Aorta (tissue), 5 donors: ENCODE data around the gene PRKCZ. TPM values are rescaled to one million over a fixed set of nuclear protein-coding genes. Genes with fewer than 3 reads are reported as not detected.

Experiments used
- ATAC-seq: fragments of 200-7000 bp; cut with Tn5 transposase; one replicate; pipeline ENCODE4 v1.9.1; 2022; ENCODE audit warnings: moderate library complexity; ENCODE audit not compliant: low FRiP score
- DNase-seq, 2 donors: peaks; one replicate each; pipeline ENCODE4 v3.0.0-alpha.2; 2020
- H3K27ac ChIP-seq, 2 donors: one replicate each; pipeline ENCODE4 v1.5.1; 2013; ENCODE audit warnings: low read length in 2 of 2, mild to moderate bottlenecking in 2 of 2, moderate library complexity in 2 of 2, control low read depth in 1 of 2, inconsistent platforms in 1 of 2, low read depth in 1 of 2
- H3K27me3 ChIP-seq, 2 donors: one replicate each; pipeline ENCODE4 v1.6.1; 2013; ENCODE audit warnings: control low read depth in 1 of 2, low read length in 1 of 2, mild to moderate bottlenecking in 1 of 2, moderate library complexity in 1 of 2; ENCODE audit not compliant: insufficient read depth in 2 of 2, control insufficient read depth in 1 of 2
- H3K36me3 ChIP-seq, 2 donors: one replicate each; pipeline ENCODE4 v1.6.1; 2013; ENCODE audit warnings: control low read depth in 1 of 2, low read length in 1 of 2, mild to moderate bottlenecking in 1 of 2; ENCODE audit not compliant: insufficient read depth in 2 of 2, control insufficient read depth in 1 of 2
- H3K4me1 ChIP-seq, 2 donors: one replicate each; pipeline ENCODE4 v1.6.1; 2013; ENCODE audit warnings: low read length in 2 of 2, control low read depth in 1 of 2, mild to moderate bottlenecking in 1 of 2, moderate library complexity in 1 of 2; ENCODE audit not compliant: insufficient read depth in 2 of 2, control insufficient read depth in 1 of 2
- H3K4me3 ChIP-seq, 2 donors: one replicate each; pipeline ENCODE4 v1.5.1; 2013; ENCODE audit warnings: low read length in 2 of 2, control low read depth in 1 of 2, mild to moderate bottlenecking in 1 of 2
- H3K9me3 ChIP-seq: one replicate; pipeline ENCODE4 v1.6.1; 2013; ENCODE audit warnings: mild to moderate bottlenecking, low read length; ENCODE audit not compliant: control insufficient read depth
- WGBS, 2 donors: extraction: QIAGEN DNeasy Blood & Tissue Kit; methylation state at CpG; one replicate each; pipeline ENCODE4 v1.1.7; 2013; 5-methylcytosine and 5-hydroxymethylcytosine counted together
- intact Hi-C, 2 donors: fragments of 100-400 bp; cut with DNase I; formaldehyde crosslinking; loops; one replicate each; pipeline versions ENCODE4 v1.14.2 to v1.15.0; 2022
- polyA plus RNA-seq, 2 donors: library from polyadenylated mRNA; stranded (reverse); fragments of 200-250 nt; gene quantifications; one replicate each; pipeline ENCODE4 v1.2.3, GENCODE V29; 2013
- total RNA-seq, 2 donors: library from RNA; stranded (reverse); fragmentation: NEBNext Ultra II Directional; extraction: Animal tissue kit (Norgen Biotek cat#: 25700); gene quantifications; one replicate each; pipeline ENCODE4 v1.2.1, GENCODE V29; 2021
- donor health status: healthy with polysubstance abuse.
- donor health status: Bipolar disorder and iron deficiency.
- donor health status: DM: no; HTN: no; CAD: no.
- donor health status: DM: no; HTN: no; CAD: no.
- donor health status: DM: yes; HTN: yes; CAD: no.

PRKCZ gene
- total and polyA plus RNA-seq, 4 donors, result 1.5 to 23.2 (median 4.2) TPM

- no peak overlapping the region for H3K27ac ChIP-seq
- 90% methylated on average over 10 of the region's 10 CpGs for WGBS, 2 donors
- no peak overlapping the region for H3K4me3 ChIP-seq
- H3K9me3 ChIP-seq, result no peaks in the 10 kb centered on the region
- H3K36me3 ChIP-seq, result no peaks in the 10 kb centered on the region
- ATAC-seq (no peak), DNase-seq (no peak)
- H3K27me3 ChIP-seq, result no peaks in the 10 kb centered on the region
- intact Hi-C loops, result loop anchor here (2.0 to 10.0 kb wide), 5 partner anchors 40 to 347 kb away; no protein-coding TSS in a partner anchor
- no peaks in the 10 kb centered on the region for H3K4me1 ChIP-seq
Measured at GRCh38 chr1:2197707-2198165, 147.5 kb downstream of the PRKCZ start.

- ATAC-seq, result no peak
- intact Hi-C loops, result loop anchor here (2.0 to 10.0 kb wide), 5 partner anchors 39 to 346 kb away; no protein-coding TSS in a partner anchor
- H3K36me3 ChIP-seq, result no peaks in the 10 kb centered on the region
- H3K9me3 ChIP-seq, result no peaks in the 10 kb centered on the region
- DNase-seq, result peak in 1 of 2 donors; percentile 48
- peak overlapping the region in 1 of 2 donors; percentile 85 for H3K27ac ChIP-seq
- no peaks in the 10 kb centered on the region for H3K27me3 ChIP-seq
- 52 to 58% methylated on average over 11 of the region's 11 CpGs for WGBS, 2 donors
- H3K4me1 ChIP-seq, result no peaks in the 10 kb centered on the region
- H3K4me3 ChIP-seq, result no peak overlapping the region
Measured at GRCh38 chr1:2198571-2198970, 148.4 kb downstream of the PRKCZ start.

GRCh38 chr1:2199042-2199810, 149.0 kb downstream of the PRKCZ start:
- no peaks in the 10 kb centered on the region for H3K9me3 ChIP-seq
- H3K27me3 ChIP-seq, result no peaks in the 10 kb centered on the region
- H3K4me3 ChIP-seq, result peak overlapping the region in 1 of 2 donors; percentile 34
- H3K27ac ChIP-seq, result peak overlapping the region in 1 of 2 donors; percentile 85
- intact Hi-C loops, result loop anchor here (2.0 to 10.0 kb wide), 5 partner anchors 38 to 346 kb away; no protein-coding TSS in a partner anchor
- no peaks in the 10 kb centered on the region for H3K36me3 ChIP-seq
- H3K4me1 ChIP-seq, result no peaks in the 10 kb centered on the region
- WGBS, 2 donors, result 9 to 14% methylated on average over 23 to 24 of the region's 24 CpGs
- peak; percentile 89 for ATAC-seq
- peak; percentile 94 to 96 for DNase-seq

- 73 to 78% methylated on average over 21 of the region's 21 CpGs for WGBS, 2 donors
- no peak overlapping the region for H3K4me3 ChIP-seq
- DNase-seq, result no peak
- no peak overlapping the region for H3K27ac ChIP-seq
- ATAC-seq, result no peak
- no peaks in the 10 kb centered on the region for H3K27me3 ChIP-seq
- no peaks in the 10 kb centered on the region for H3K9me3 ChIP-seq
- intact Hi-C loops, result no loop called here
- H3K4me1 ChIP-seq, result no peaks in the 10 kb centered on the region
- H3K36me3 ChIP-seq, result no peaks in the 10 kb centered on the region
Measured at GRCh38 chr1:2200308-2200943, 150.2 kb downstream of the PRKCZ start.

GRCh38 chr1:2201062-2201461, 150.9 kb downstream of the PRKCZ start:
- WGBS, 2 donors, result 90 to 91% methylated on average over 14 of the region's 14 CpGs
- DNase-seq, result no peak

GRCh38 chr1:2202008-2202575, 151.9 kb downstream of the PRKCZ start:
- no peaks in the 10 kb centered on the region for H3K4me1 ChIP-seq
- ATAC-seq (no peak), DNase-seq (no peak)
- H3K36me3 ChIP-seq, result no peaks in the 10 kb centered on the region
- intact Hi-C loops, result no loop called here
- no peaks in the 10 kb centered on the region for H3K9me3 ChIP-seq
- no peak overlapping the region for H3K4me3 ChIP-seq
- H3K27ac ChIP-seq, result no peak overlapping the region
- 85 to 92% methylated on average over 9 of the region's 9 CpGs for WGBS, 2 donors
- no peaks in the 10 kb centered on the region for H3K27me3 ChIP-seq

More at GRCh38 chr1:2201062-2201461, 150.9 kb downstream of the PRKCZ start:
- Histone ChIP-seq H3K4me1 (no peaks in the 10 kb centered on the region), H3K27me3 (no peaks in the 10 kb centered on the region), H3K27ac (no peak overlapping the region), H3K9me3 (no peaks in the 10 kb centered on the region), H3K36me3 (no peaks in the 10 kb centered on the region), H3K4me3 (no peak overlapping the region)
- ATAC-seq, result no peak
- intact Hi-C loops, result no loop called here

GRCh38 chr1:2202843-2203601, 152.8 kb downstream of the PRKCZ start:
- H3K9me3 ChIP-seq, result no peaks in the 10 kb centered on the region
- H3K4me1 ChIP-seq, result no peaks in the 10 kb centered on the region
- intact Hi-C loops, result no loop called here
- ATAC-seq (no peak), DNase-seq (peak in 1 of 2 donors; percentile 77)
- no peaks in the 10 kb centered on the region for H3K36me3 ChIP-seq
- no peak overlapping the region for H3K27ac ChIP-seq
- no peaks in the 10 kb centered on the region for H3K27me3 ChIP-seq
- WGBS, 2 donors, result 85 to 89% methylated on average over 13 to 15 of the region's 15 CpGs
- H3K4me3 ChIP-seq, result no peak overlapping the region
